Spleen (tissue), 11 donors: Measurements from ENCODE around the gene RIMBP2. TPM values are rescaled to one million over a fixed set of nuclear protein-coding genes. Genes with fewer than 3 reads are reported as not detected.

Experiments
- DNase-seq: peaks from one replicate; pipeline ENCODE4 v3.0.0-alpha.2; 2020
- H3K27ac ChIP-seq, 8 donors: fragments of 200-600 bp; sonication (generic) in 7 of 8; 1 replicate in 4 of 8; 2 replicates in 4 of 8; pipeline versions ENCODE4 v1.5.0 to v1.8.0; 2016 to 2021; ENCODE audit warnings: inconsistent platforms in 4 of 8, mild to moderate bottlenecking in 4 of 8, moderate library complexity in 1 of 8
- H3K27me3 ChIP-seq, 7 donors: fragments of 200-600 bp; sonication (generic) in 6 of 7; replicated peaks in 1 of 7; 1 replicate in 4 of 7; 2 replicates in 3 of 7; pipeline versions ENCODE4 v1.5.0 to v1.8.0; 2016 to 2021; ENCODE audit warnings: inconsistent platforms in 3 of 7, mild to moderate bottlenecking in 1 of 7
- H3K36me3 ChIP-seq, 6 donors: fragments of 200-600 bp; sonication (generic) in 5 of 6; 1 replicate in 4 of 6; 2 replicates in 2 of 6; pipeline versions ENCODE4 v1.5.0 to v1.8.0; 2016 to 2021; ENCODE audit warnings: inconsistent platforms in 2 of 6
- H3K4me1 ChIP-seq, 6 donors: fragments of 200-600 bp; sonication (generic) in 5 of 6; 1 replicate in 3 of 6; 2 replicates in 3 of 6; pipeline versions ENCODE4 v1.5.0 to v1.8.0; 2016 to 2021; ENCODE audit warnings: inconsistent platforms in 3 of 6
- H3K4me3 ChIP-seq, 8 donors: fragments of 200-600 bp; sonication (generic) in 7 of 8; 1 replicate in 4 of 8; 2 replicates in 4 of 8; pipeline versions ENCODE4 v1.5.0 to v1.8.0; 2016 to 2021; ENCODE audit warnings: inconsistent platforms in 4 of 8, mild to moderate bottlenecking in 4 of 8, moderate library complexity in 2 of 8
- H3K9me3 ChIP-seq, 8 donors: fragments of 200-600 bp; sonication (generic) in 7 of 8; 1 replicate in 4 of 8; 2 replicates in 4 of 8; pipeline versions ENCODE4 v1.5.0 to v1.8.0; 2016 to 2021; ENCODE audit warnings: inconsistent platforms in 4 of 8
- CTCF ChIP-seq, 11 experiments: fragments of 200-600 bp in 7 of 11; fragments of 450-650 bp in 4 of 11; sonication (generic) in 4 of 11; IDR thresholded peaks in 8 of 11; conservative IDR thresholded peaks in 3 of 11; 1 replicate in 7 of 11; 2 replicates in 4 of 11; pipeline versions ENCODE4 v1.4.0 to v1.8.0; 2016 to 2021; ENCODE audit warnings: antibody characterized with exemption in 11 of 11, inconsistent platforms in 4 of 11, mild to moderate bottlenecking in 1 of 11
- POLR2A ChIP-seq, 3 donors: fragments of 450-650 bp; IDR thresholded peaks; one replicate each; pipeline ENCODE4 v1.5.1; 2017; ENCODE audit warnings: antibody characterized with exemption in 3 of 3, mild to moderate bottlenecking in 1 of 3
- POLR2AphosphoS5 ChIP-seq, 3 donors: sonication (generic); formaldehyde crosslinking; IDR thresholded peaks; one replicate each; pipeline ENCODE4 v1.5.1; 2017; ENCODE audit warnings: antibody characterized with exemption in 3 of 3
- WGBS, 5 donors: extraction: QIAGEN DNeasy Blood & Tissue Kit in 3 of 5; methylation state at CpG; one replicate each; pipeline versions ENCODE4 v1.1.5 to v1.1.7; 2013 to 2018; 5-methylcytosine and 5-hydroxymethylcytosine counted together
- intact Hi-C: fragments of 100-400 bp; cut with DNase I; formaldehyde crosslinking; loops from one replicate; pipeline ENCODE4 v1.15.0; 2023; ENCODE audit warnings: low total_unique reads
- polyA plus RNA-seq, 3 donors: library from polyadenylated mRNA; stranded (reverse); fragments of 200-250 nt; gene quantifications; one replicate each; pipeline ENCODE4 v1.2.1, GENCODE V29; 2013
- total RNA-seq, 7 donors: library from RNA; depleted of rRNA in 3 of 7; stranded (reverse); fragments of >200 nt in 3 of 7; fragmentation: NEBNext Ultra II Directional in 4 of 7; extraction: Animal tissue kit (Norgen Biotek cat#: 25700) in 4 of 7; gene quantifications; one replicate each; pipeline versions ENCODE4 v1.1.0 to v1.2.1, GENCODE V29; 2016 to 2021
- donor health status: healthy with polysubstance abuse.
- donor health status: DM: no; HTN: no; CAD: no; lungs with moderate emphysema.
- donor health status: DM: no; HTN: no; CAD: no.
- donor health status: Bipolar disorder and iron deficiency.
- donor health status: healthy.
- donor health status: DM: no; HTN: no; CAD: no.
- donor health status: DM: yes; HTN: yes; CAD: no.

The RIMBP2 gene
- total and polyA plus RNA-seq, 10 donors: 0.05 to 5.2 (median 0.95) TPM

GRCh38 chr12:130549361-130549760, 166.7 kb downstream of the RIMBP2 start:
- TF ChIP-seq POLR2AphosphoS5 (IDR thresholded peaks at IDR 0.05) (no peak), CTCF (IDR thresholded peaks at IDR 0.05 in 8 of 11, conservative IDR thresholded peaks at IDR 0.05 in 3 of 11) (no peak), POLR2A (IDR thresholded peaks at IDR 0.05) (no peak)
- H3K27me3 ChIP-seq: no peaks in the 10 kb centered on the region
- intact Hi-C loops: no loop called here
- peaks cover 0 to 24% (median 14%) of the 10 kb centered on the region in 8 donors for H3K9me3 ChIP-seq
- DNase-seq: no peak
- H3K4me1 ChIP-seq: no peaks in the 10 kb centered on the region
- H3K27ac ChIP-seq: no peak overlapping the region
- no peaks in the 10 kb centered on the region for H3K36me3 ChIP-seq
- 67 to 75% (median 72%) methylated on average over 3 of the region's 3 CpGs for WGBS, 5 donors
- H3K4me3 ChIP-seq: no peak overlapping the region

GRCh38 chr12:130547480-130548155, 168.5 kb downstream of the RIMBP2 start:
- H3K4me3 ChIP-seq: no peak overlapping the region
- intact Hi-C loops: no loop called here
- no peak overlapping the region for H3K27ac ChIP-seq
- no peaks in the 10 kb centered on the region for H3K27me3 ChIP-seq
- H3K36me3 ChIP-seq: no peaks in the 10 kb centered on the region
- H3K9me3 ChIP-seq: peaks cover 0 to 24% (median 14%) of the 10 kb centered on the region in 8 donors
- no peak for TF ChIP-seq POLR2A (IDR thresholded peaks at IDR 0.05)
- no peak for TF ChIP-seq POLR2AphosphoS5 (IDR thresholded peaks at IDR 0.05)
- TF ChIP-seq CTCF (IDR thresholded peaks at IDR 0.05 in 8 of 11, conservative IDR thresholded peaks at IDR 0.05 in 3 of 11): no peak
- H3K4me1 ChIP-seq: no peaks in the 10 kb centered on the region
- WGBS, 5 donors: 83 to 86% (median 84%) methylated on average over 13 of the region's 13 CpGs
- DNase-seq: no peak

- DNase-seq: no peak
- Histone ChIP-seq H3K9me3 (peaks cover 0 to 29% (median 14%) of the 10 kb centered on the region in 8 donors), H3K4me3 (no peak overlapping the region), H3K27me3 (no peaks in the 10 kb centered on the region), H3K27ac (no peak overlapping the region), H3K4me1 (no peaks in the 10 kb centered on the region), H3K36me3 (no peaks in the 10 kb centered on the region)
- intact Hi-C loops: no loop called here
- TF ChIP-seq POLR2AphosphoS5 (IDR thresholded peaks at IDR 0.05) (no peak), CTCF (IDR thresholded peaks at IDR 0.05 in 8 of 11, conservative IDR thresholded peaks at IDR 0.05 in 3 of 11) (no peak), POLR2A (IDR thresholded peaks at IDR 0.05) (no peak)
- 86 to 94% (median 88%) methylated on average over 11 of the region's 11 CpGs for WGBS, 5 donors
Measured at GRCh38 chr12:130546494-130546893, 169.6 kb downstream of the RIMBP2 start.

- Histone ChIP-seq H3K27me3 (no peaks in the 10 kb centered on the region), H3K36me3 (no peaks in the 10 kb centered on the region), H3K4me1 (no peaks in the 10 kb centered on the region), H3K9me3 (peaks cover 0 to 29% (median 13%) of the 10 kb centered on the region in 8 donors), H3K27ac (no peak overlapping the region), H3K4me3 (no peak overlapping the region)
- DNase-seq: no peak
- intact Hi-C loops: no loop called here
- 75 to 82% (median 81%) methylated on average over 17 of the region's 17 CpGs for WGBS, 5 donors
- no peak for TF ChIP-seq POLR2A (IDR thresholded peaks at IDR 0.05)
- TF ChIP-seq CTCF (IDR thresholded peaks at IDR 0.05 in 8 of 11, conservative IDR thresholded peaks at IDR 0.05 in 3 of 11): no peak
- TF ChIP-seq POLR2AphosphoS5 (IDR thresholded peaks at IDR 0.05): no peak
Measured at GRCh38 chr12:130545475-130545874, 170.6 kb downstream of the RIMBP2 start.
